ENCODE results near the gene CD302. TPM values are rescaled to one million over a fixed set of nuclear protein-coding genes. Genes with fewer than 3 reads are reported as not detected.

Gene CD302
- total RNA-seq, 1 donor from 2014 or later, result 0.41 TPM

DNA sequence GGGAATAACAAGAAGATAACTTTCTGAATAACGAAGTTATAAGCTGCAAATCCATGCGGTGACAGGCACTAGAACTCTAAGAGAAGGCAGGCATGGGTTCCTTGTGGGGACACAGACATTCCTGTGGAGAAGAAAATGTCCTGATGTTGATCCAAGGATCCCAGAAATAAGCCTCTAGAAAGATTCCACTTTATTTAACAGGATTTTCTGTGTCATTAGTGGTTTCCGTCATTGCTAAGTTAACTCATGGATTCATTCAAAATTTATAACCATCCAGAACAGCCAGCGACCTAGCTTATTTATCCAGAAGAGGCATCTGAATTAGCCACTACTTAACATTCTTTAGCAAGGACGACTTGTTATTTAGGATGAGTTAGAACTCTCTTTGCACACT is 10.0 kb upstream of the CD302 start:
- Histone ChIP-seq H3K4me2 (ENCODE audit: low read length) (no peak overlapping the region), H3K9ac (ENCODE audit: low read length) (no peak overlapping the region), H3K9me3 (ENCODE audit: insufficient read depth, low read depth, low read length) (no peaks in the 10 kb centered on the region), H3K79me2 (ENCODE audit: insufficient read depth, low read length) (no peaks in the 10 kb centered on the region), H4K20me1 (ENCODE audit: insufficient read depth, low read length) (no peaks in the 10 kb centered on the region), H3K36me3 (ENCODE audit: insufficient read depth, low read length) (no peaks in the 10 kb centered on the region), H2AFZ (ENCODE audit: low read depth, low read length) (no peak overlapping the region), H3K4me3 (ENCODE audit: insufficient read depth, low read depth, low read length) (no peak overlapping the region), H3K4me1 (ENCODE audit: insufficient read depth, low read length) (no peaks in the 10 kb centered on the region), H3K27ac (ENCODE audit: low read depth, low read length) (no peak overlapping the region), H3K27me3 (ENCODE audit: insufficient read depth, low read length) (no peaks in the 10 kb centered on the region)
- Mint-ChIP-seq H3K4me3 (ENCODE audit: unreplicated experiment) (no peak overlapping the region), H3K4me1 (ENCODE audit: low read depth, unreplicated experiment) (no peaks in the 10 kb centered on the region), H3K27me3 (ENCODE audit: low read depth, unreplicated experiment) (peaks cover 5% of the 10 kb centered on the region), H3K9me3 (ENCODE audit: unreplicated experiment) (no peaks in the 10 kb centered on the region), H3K27ac (ENCODE audit: unreplicated experiment) (no peak overlapping the region), H3K36me3 (ENCODE audit: low read depth, unreplicated experiment) (no peaks in the 10 kb centered on the region)
- TF ChIP-seq EZH2 (IDR thresholded peaks at IDR 0.05; ENCODE audit: insufficient read depth, low read length), result no peak
- TF ChIP-seq, protein P1, sequence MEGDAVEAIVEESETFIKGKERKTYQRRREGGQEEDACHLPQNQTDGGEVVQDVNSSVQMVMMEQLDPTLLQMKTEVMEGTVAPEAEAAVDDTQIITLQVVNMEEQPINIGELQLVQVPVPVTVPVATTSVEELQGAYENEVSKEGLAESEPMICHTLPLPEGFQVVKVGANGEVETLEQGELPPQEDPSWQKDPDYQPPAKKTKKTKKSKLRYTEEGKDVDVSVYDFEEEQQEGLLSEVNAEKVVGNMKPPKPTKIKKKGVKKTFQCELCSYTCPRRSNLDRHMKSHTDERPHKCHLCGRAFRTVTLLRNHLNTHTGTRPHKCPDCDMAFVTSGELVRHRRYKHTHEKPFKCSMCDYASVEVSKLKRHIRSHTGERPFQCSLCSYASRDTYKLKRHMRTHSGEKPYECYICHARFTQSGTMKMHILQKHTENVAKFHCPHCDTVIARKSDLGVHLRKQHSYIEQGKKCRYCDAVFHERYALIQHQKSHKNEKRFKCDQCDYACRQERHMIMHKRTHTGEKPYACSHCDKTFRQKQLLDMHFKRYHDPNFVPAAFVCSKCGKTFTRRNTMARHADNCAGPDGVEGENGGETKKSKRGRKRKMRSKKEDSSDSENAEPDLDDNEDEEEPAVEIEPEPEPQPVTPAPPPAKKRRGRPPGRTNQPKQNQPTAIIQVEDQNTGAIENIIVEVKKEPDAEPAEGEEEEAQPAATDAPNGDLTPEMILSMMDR (IDR thresholded peaks at IDR 0.05; ENCODE audit: insufficient read depth, low read depth, low read length), result no peak
- DNase-seq (ENCODE audit: low read depth), result no peak
- no peak for FAIRE-seq

- H3K27ac Mint-ChIP-seq (ENCODE audit: unreplicated experiment), result no peak overlapping the region
- H2AFZ ChIP-seq (ENCODE audit: low read depth, low read length), result no peak overlapping the region
- peaks cover 5% of the 10 kb centered on the region for H3K27me3 Mint-ChIP-seq (ENCODE audit: low read depth, unreplicated experiment)
- no peaks in the 10 kb centered on the region for H3K9me3 ChIP-seq (ENCODE audit: insufficient read depth, low read depth, low read length)
- no peaks in the 10 kb centered on the region for H4K20me1 ChIP-seq (ENCODE audit: insufficient read depth, low read length)
- H3K27me3 ChIP-seq (ENCODE audit: insufficient read depth, low read length), result no peaks in the 10 kb centered on the region
- H3K36me3 Mint-ChIP-seq (ENCODE audit: low read depth, unreplicated experiment), result no peaks in the 10 kb centered on the region
- no peaks in the 10 kb centered on the region for H3K4me1 ChIP-seq (ENCODE audit: insufficient read depth, low read length)
- FAIRE-seq, result no peak
- no peaks in the 10 kb centered on the region for H3K9me3 Mint-ChIP-seq (ENCODE audit: unreplicated experiment)
- H3K4me3 Mint-ChIP-seq (ENCODE audit: unreplicated experiment), result no peak overlapping the region
- DNase-seq (ENCODE audit: low read depth), result peak; percentile 12
- H3K36me3 ChIP-seq (ENCODE audit: insufficient read depth, low read length), result no peaks in the 10 kb centered on the region
- H3K4me1 Mint-ChIP-seq (ENCODE audit: low read depth, unreplicated experiment), result no peaks in the 10 kb centered on the region
- H3K27ac ChIP-seq (ENCODE audit: low read depth, low read length), result no peak overlapping the region
- no peak for TF ChIP-seq EZH2 (IDR thresholded peaks at IDR 0.05; ENCODE audit: insufficient read depth, low read length)
- TF ChIP-seq, protein P1 (IDR thresholded peaks at IDR 0.05; ENCODE audit: insufficient read depth, low read depth, low read length), result peak; percentile 77
- no peak overlapping the region for H3K4me2 ChIP-seq (ENCODE audit: low read length)
- no peak overlapping the region for H3K9ac ChIP-seq (ENCODE audit: low read length)
- H3K79me2 ChIP-seq (ENCODE audit: insufficient read depth, low read length), result no peaks in the 10 kb centered on the region
- no peak overlapping the region for H3K4me3 ChIP-seq (ENCODE audit: insufficient read depth, low read depth, low read length)
These were observed 9.4 kb upstream of the CD302 start for GRCh38 chr2:159807183-159808031.

- no peaks in the 10 kb centered on the region for H3K79me2 ChIP-seq (ENCODE audit: insufficient read depth, low read length)
- H3K27ac Mint-ChIP-seq (ENCODE audit: unreplicated experiment), result no peak overlapping the region
- H4K20me1 ChIP-seq (ENCODE audit: insufficient read depth, low read length), result no peaks in the 10 kb centered on the region
- peaks cover 2% of the 10 kb centered on the region for H3K36me3 Mint-ChIP-seq (ENCODE audit: low read depth, unreplicated experiment)
- no peaks in the 10 kb centered on the region for H3K9me3 Mint-ChIP-seq (ENCODE audit: unreplicated experiment)
- H3K9me3 ChIP-seq (ENCODE audit: insufficient read depth, low read depth, low read length), result no peaks in the 10 kb centered on the region
- no peak overlapping the region for H3K4me2 ChIP-seq (ENCODE audit: low read length)
- H3K36me3 ChIP-seq (ENCODE audit: insufficient read depth, low read length), result no peaks in the 10 kb centered on the region
- FAIRE-seq, result no peak
- H3K4me1 Mint-ChIP-seq (ENCODE audit: low read depth, unreplicated experiment), result no peaks in the 10 kb centered on the region
- H3K27me3 Mint-ChIP-seq (ENCODE audit: low read depth, unreplicated experiment), result peaks cover 9% of the 10 kb centered on the region
- DNase-seq (ENCODE audit: low read depth), result no peak
- no peak overlapping the region for H3K4me3 Mint-ChIP-seq (ENCODE audit: unreplicated experiment)
- H3K4me1 ChIP-seq (ENCODE audit: insufficient read depth, low read length), result no peaks in the 10 kb centered on the region
- H3K9ac ChIP-seq (ENCODE audit: low read length), result no peak overlapping the region
- H2AFZ ChIP-seq (ENCODE audit: low read depth, low read length), result no peak overlapping the region
- H3K4me3 ChIP-seq (ENCODE audit: insufficient read depth, low read depth, low read length), result no peak overlapping the region
- no peaks in the 10 kb centered on the region for H3K27me3 ChIP-seq (ENCODE audit: insufficient read depth, low read length)
- no peak overlapping the region for H3K27ac ChIP-seq (ENCODE audit: low read depth, low read length)
- TF ChIP-seq EZH2 (IDR thresholded peaks at IDR 0.05; ENCODE audit: insufficient read depth, low read length), result no peak
- TF ChIP-seq, protein P1 (IDR thresholded peaks at IDR 0.05; ENCODE audit: insufficient read depth, low read depth, low read length), result no peak
These were observed 6.9 kb upstream of the CD302 start for GRCh38 chr2:159804941-159805340.

Data from astrocyte (in vitro differentiated cells and primary cell).